HT1080 (cell line): ENCODE results near the gene SLC10A7. TPM values are rescaled to one million over a fixed set of nuclear protein-coding genes. Genes with fewer than 3 reads are reported as not detected.

Source experiments
- DNase-seq: peaks from one replicate; pipeline ENCODE4 v3.0.0-alpha.2; 2015; ENCODE audit warnings: low read depth
- total RNA-seq: library from RNA; depleted of rRNA; stranded (reverse); fragments of >200 nt; shearing (Covaris generic); gene quantifications from 2 replicates; pipeline ENCODE4 v1.2.3, GENCODE V29; 2014

SLC10A7 gene
- total RNA-seq, 1 experiment from 2014 or later: 5.6 TPM

DNA sequence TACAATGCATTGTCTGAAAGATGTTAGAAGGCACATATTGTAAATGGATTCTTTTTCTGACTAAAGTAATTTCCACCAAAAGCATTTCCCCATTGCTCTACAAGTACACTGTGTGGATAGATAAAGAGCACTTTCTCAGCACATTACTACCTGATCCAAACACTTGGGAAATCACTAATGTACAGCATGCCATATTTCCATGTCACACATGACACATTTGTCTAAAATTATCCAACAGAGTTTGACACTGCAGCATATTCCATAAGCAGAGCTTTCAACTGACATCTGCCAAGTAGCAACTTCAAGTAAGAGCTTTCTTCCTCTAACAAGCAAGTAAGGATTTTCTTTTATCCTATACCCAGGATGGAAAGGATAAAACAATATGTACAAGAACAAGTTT lies 257.9 kb downstream of the SLC10A7 start:
- DNase-seq: no peak

DNA sequence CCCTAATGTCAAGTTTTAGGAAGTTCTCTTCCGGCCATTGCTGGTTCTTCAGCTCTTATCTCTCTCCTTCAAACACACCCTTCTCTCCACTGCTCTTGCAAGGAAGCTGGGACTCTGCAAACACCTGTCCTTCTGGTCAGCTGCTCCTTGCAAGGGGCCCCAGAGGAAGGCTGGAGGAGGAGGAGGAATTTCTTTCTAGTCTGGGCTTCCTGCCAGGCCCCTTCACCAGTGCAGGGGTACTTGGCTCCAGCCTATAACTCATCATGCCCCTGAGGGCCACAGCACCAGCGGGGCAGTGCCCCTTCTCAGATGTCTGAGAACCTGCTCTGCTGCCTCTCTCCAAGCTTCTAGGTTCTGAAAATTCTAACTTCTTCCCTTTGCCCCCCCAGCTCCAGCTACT lies 260.7 kb downstream of the SLC10A7 start:
- DNase-seq: peak; percentile 7

DNA sequence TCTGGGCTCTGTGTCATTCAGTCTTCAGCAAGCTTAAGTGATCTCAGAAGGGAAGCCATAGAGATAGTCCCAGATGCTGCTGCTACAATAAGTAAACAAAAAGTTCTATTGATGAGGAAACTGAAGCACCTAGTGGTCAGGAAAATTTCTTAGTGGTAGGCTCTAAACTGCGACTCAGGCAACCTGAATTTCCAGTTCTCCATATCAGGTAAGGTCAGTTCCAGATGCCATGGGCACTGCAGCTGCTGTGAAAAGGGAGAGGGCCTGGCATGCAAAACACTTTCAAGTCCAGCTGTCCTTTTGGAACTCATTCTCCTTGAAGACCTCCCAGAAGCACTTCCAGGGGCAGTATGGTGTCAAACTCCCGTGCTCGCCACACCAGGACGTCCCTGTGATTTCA lies 261.2 kb downstream of the SLC10A7 start:
- no peak for DNase-seq

- no peak for DNase-seq
Measured at GRCh38 chr4:146257511-146257910, 264.2 kb downstream of the SLC10A7 start.

- no peak for DNase-seq
Measured at GRCh38 chr4:146256328-146256727, 265.4 kb downstream of the SLC10A7 start.

DNA sequence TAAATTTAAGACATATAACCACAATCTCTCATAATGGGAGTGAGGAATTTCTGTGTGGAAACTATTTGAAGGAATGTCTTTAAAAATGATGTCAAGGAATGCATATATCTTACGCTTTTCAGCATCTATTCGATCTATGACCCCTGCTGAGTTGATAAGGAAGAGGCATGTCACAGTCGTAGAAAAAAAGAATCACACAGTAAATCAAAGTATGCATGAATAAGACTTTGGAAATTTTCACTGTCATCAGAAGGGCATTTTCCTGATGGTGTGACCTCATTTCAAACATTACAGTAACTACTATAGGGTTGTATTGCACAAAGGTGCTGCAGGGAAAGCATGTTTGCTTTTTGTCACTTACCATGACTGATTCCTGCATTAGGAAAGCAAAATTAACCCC lies 265.9 kb downstream of the SLC10A7 start:
- DNase-seq: peak; percentile 68

GRCh38 chr4:146255463-146255862 lies 266.3 kb downstream of the SLC10A7 start:
- peak; percentile 35 for DNase-seq

- no peak for DNase-seq
Measured at GRCh38 chr4:146252969-146253611, 268.6 kb downstream of the SLC10A7 start.

GRCh38 chr4:146247356-146247755 lies 274.4 kb downstream of the SLC10A7 start:
- DNase-seq: no peak

DNA sequence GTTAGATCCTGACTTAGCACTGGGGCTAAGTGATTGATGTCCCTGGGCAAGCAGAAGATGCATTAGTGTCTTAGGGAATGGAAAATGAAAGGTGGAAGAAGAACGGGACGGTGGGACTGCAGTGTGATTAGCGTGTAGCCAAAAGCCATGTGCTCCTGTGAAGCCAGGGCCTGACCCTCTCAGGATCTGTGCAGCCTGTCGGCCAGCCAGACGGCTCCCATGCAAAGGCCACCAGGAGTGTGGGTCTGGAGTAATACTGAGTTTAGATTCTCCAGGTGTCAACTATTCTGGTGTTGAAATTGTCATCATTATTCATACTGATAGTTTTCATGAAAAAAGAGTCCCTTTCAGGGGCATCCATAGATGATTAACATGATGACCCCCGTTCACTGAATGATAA lies 275.4 kb downstream of the SLC10A7 start:
- DNase-seq: no peak

DNA sequence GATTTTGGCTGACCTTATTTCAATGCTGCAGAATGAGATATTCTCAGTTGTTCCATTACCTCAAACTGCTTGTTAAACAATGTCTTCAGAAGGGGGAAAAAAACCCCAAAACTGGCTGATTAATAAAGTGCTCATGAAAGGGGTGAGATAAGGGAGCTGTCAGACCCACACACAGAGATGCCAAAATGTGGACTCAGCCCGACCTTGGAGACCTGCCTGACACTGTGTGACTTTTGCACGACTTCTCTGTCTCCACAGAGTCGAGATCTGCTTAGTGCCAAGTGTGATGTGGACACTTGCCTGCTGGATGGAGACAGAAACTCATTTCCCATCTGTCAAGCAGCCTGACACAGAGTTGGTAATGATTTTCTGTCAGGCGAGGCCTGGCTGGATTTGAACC lies 275.9 kb downstream of the SLC10A7 start:
- DNase-seq: no peak

DNA sequence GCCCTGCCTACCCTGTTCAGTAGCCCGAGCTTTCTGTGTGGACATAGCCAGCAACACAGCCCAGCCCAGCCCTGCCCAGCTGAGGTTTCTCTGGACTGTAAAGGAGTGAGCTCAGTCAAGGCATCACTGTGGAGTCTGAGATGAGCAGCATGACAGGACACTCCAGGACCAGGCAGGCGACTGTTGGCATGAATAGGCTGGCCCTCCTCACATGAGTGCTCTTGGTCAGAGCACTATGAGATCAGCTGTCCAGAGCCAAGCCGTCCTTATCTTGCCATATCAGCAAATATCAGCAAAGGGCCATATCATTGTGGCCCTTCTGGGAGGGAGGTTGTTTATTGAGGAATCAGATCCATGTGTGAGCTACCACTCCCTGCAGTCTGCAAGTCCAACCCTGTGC lies 276.5 kb downstream of the SLC10A7 start:
- no peak for DNase-seq

DNA sequence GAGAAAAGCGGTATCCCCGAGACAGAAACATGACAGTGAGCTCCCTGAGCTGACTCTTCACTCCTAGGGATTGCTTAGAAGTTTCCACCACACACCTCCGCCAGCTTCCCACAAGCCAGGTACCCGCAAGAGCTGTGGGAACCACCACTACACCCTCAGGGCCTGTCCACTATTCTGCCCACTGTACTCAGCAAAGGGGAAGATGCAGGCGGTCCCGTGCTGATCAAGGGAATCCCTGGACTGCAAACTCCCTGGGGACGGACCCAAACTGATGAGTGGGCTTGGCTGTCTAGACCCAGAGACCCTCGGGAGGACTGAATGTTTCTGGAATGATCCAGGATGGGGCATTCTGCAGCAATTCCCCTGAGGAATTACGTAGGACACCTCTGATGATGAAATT lies 277.2 kb downstream of the SLC10A7 start:
- no peak for DNase-seq

DNA sequence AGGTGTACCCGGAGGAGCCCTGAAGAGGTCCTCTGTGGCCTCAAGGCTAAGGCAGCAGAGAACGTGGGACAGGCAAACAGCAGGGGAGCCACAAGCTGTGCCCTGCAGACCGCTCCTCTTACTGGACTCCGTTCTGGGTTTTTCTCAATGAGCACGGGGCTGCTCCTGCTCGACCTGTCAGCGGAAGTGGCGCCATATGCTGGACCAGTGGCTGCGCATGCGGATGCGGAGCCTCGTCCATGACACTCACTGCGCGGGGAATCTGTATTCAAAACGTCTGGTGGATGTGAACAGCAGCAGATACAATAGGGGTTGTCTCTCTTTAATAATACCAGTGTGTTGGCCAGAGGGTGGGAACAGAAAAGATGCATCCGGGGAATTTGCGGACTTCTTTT lies 277.9 kb downstream of the SLC10A7 start:
- DNase-seq: no peak

DNA sequence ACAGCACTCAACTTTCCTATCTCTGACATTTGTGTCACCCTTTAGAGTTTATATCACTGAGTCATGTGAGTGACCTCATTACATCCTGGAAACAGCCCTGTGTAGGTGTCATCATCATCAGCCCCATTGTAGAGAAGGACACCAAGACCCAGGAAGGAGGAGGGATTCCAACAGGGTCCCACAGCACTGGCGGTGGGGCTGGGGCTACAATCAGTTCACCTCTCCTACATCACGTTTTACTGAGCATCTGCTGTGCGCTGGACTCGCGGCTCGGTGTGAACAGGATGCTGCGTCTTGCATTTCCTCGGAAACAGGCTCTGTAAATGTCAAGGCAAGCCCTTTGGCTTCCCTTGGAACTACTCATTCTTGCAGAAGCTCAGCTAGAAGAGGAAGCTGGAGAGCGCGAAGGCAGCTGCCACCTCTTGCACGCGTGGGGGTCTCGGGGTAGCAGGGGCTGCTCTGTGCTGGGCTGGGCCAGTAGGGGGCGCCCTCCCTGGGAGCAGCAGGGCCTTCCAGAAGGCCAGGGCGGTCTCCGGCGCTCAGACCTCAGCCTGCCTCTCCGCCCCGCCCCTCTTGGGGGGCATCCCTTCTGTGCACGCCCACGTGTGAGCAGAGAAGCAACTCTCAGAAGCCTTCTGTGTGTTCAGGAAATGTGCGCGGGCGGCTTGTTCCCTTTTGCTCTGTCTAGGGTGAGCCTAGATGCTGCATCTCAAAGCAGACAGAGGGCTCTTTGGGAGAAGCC lies 278.4 kb downstream of the SLC10A7 start:
- DNase-seq: peak; percentile 52

DNA sequence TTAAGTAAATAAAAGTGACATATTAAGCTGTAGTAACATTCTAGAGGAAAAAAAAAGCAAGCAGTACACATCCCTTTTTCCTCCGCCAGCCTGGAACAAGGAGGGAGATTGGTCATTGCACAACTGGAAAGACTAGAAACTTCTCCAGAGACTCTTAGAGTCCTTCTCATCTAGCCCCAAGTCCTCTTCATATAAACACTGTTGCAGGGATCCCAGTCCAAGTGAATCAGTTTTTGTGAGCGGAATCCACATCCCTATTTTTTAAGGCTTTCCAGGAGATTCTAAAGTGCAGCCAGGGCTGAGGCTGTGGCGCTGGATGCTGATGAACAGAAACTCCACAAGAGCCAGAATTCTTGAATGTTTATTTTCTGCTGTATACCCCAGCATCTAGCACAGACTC lies 283.6 kb downstream of the SLC10A7 start:
- no peak for DNase-seq

- DNase-seq: no peak
Measured at GRCh38 chr4:146237092-146237491, 284.6 kb downstream of the SLC10A7 start.

DNA sequence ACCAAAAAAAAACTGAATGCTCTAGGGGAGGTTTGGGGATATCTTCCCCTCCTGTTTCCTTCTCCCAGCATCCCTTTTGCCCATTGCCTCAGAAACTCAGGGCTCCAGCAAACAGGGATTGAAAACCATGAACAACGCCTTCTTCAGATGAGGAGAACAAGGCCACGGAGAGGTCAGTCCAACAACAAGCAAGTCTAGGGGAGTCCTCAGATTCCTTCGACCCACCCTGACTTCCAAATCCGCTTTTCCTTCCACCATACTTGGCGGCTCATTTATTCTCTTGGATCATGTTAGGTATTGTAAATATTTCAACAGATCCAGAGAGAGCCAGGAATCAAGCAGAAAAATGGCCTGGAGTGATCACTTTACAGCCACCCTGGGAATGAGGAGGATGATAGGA lies 285.5 kb downstream of the SLC10A7 start:
- no peak for DNase-seq

DNA sequence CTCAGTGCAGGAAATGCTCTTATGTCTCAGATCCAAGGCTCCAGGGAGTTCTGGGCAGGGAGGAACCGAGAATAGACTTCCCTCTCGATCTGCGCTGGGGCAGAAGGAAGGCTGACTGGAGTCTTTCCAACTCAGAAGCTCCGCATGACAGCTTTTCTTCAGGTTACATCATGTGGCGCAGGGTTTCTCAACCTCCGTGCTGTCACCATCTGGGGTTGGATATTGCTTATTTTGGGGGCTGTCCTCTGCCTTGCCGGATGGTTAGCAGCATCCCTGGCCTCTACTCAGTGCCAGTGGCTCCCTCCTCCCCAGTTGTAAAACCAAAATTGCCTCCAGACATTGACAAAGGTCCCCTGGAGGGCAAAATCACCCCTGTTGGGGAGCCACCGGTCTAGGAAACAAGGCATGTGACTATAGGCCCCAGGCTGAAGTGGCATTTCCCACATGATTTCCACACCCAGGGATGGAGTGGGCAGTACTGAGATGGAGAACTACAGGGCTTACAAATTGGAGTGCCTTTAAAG lies 286.0 kb downstream of the SLC10A7 start:
- no peak for DNase-seq

GRCh38 chr4:146232131-146232722 lies 289.5 kb downstream of the SLC10A7 start:
- DNase-seq: peak; percentile 82

GRCh38 chr4:146229406-146229805 lies 292.3 kb downstream of the SLC10A7 start:
- DNase-seq: no peak

DNA sequence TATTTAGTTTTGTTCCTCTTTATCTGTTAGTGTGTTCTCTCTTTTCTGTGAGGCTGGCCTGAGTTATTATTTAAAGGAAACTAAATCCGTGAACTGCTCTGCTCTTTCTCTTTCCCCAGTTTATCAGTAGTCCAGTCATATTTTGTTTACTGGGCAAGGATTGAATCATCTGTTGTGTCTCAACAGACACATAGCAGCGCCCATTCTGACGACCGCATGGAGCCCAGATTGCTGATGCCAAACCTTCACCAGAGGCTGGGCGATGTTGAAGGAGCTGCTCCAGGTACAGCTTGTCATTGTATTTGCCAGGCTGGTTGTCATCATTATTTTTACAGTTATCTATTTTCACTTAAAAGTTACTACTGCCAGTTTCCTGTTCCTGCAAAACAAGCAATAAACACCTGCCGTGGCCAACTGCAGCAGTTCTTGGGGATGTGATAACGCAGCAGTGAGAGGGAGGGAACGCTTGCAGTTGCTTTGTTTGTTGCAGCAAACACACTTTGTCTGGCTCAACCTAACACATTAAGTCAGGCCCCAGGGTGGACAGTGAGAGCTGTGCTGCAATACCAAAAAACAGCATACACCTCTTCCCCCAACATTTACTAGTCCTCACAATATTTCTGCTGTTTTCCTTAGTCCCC lies 297.3 kb downstream of the SLC10A7 start:
- DNase-seq: no peak
